DMS114 treated with DMSO at 0.1 percent for 48 hours (cell line): Measurements from ENCODE around the gene TMEM121B.

Experiments used
- DNase-seq: peaks from one replicate; lab custom pipeline; 2025; ENCODE audit not compliant: unreplicated experiment; lab: John Stamatoyannopoulos, UW

The TMEM121B gene

DNA sequence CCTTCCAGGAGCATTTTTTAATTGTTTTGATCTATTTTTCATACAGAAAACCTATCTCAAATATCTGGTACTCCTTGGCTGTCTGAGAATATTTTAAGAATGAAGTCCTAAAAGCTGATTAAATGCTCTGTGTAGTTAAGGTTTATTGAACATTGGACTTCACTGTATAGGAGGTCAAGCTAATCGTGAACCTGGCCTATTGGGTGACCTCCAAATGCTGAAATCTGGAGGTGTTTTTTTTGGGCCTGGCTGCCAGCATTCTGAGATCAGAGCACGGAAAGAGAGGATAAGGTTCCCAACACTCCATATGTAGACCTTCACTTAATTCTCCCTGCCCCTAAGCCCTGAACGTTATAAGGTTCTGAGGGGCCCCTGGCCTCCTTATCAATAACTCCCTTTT lies 28.1 kb downstream of the TMEM121B start:
- DNase-seq, result no peak

DNA sequence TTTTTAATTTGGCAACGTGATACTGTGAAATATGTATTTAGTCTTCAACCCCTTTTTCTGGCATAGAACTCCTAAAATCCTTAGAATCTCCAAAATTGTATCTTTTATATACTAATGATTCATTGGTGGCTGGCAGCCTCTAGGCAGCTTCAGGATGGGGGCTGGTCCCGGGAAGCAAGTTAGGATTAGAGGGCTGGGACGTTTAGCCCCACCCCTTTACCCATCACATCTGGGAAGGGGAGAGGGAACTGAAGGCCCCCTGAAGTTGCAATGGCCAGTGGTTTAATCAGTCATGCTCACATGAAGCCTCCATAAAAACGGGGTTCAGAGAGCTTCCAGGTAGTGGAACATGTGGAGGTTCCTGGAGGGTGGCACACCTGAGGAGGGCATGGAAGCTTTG lies 29.3 kb downstream of the TMEM121B start:
- DNase-seq, result no peak

DNA sequence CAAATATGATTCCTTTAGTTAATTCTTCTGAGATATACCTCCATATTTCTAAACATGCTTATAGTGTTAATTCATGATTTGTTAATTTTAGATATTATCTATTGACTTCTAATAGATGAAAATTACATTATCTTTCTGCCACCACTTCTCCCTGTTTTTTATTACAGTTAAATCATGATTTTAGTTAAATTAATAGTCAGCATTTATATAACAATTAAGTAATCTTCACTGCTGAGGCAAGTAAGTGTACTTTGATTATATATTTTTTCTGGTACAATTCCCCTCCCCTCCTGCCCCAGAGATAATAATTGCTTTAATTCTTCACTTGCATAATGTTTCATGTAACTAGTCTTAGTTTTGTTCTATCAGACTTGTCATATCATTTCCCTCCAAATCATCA lies 30.6 kb downstream of the TMEM121B start:
- DNase-seq, result no peak

DNA sequence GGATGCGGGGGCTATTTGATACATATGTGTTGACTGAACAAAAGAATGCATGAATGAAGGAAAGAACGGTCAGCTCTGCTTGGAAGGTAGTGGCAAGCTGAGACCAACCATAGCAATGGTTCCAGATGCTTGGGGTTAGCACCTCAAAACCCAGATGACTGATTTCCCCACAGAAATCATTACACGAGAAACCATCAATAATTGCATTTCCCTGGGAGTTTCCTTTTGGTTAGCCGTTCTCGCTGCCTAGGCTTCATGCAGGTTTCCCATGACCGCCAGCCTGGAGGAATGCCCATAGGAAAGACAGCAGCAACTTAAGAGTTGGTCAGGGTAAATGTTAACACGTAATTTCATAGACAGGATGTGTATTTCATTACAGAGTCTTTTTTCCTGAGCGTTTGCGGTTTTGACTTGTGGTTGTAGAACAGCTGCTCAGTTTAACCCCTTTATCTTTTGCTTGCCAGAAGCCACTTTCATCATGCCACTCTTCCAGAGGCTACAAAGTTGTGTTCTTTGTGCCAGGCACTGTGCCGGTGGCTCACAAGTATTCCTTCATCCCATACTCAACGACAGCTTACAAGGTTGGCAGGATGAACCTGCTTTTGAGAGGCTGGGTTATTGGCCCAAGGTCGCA lies 33.5 kb downstream of the TMEM121B start:
- DNase-seq, result no peak

DNA sequence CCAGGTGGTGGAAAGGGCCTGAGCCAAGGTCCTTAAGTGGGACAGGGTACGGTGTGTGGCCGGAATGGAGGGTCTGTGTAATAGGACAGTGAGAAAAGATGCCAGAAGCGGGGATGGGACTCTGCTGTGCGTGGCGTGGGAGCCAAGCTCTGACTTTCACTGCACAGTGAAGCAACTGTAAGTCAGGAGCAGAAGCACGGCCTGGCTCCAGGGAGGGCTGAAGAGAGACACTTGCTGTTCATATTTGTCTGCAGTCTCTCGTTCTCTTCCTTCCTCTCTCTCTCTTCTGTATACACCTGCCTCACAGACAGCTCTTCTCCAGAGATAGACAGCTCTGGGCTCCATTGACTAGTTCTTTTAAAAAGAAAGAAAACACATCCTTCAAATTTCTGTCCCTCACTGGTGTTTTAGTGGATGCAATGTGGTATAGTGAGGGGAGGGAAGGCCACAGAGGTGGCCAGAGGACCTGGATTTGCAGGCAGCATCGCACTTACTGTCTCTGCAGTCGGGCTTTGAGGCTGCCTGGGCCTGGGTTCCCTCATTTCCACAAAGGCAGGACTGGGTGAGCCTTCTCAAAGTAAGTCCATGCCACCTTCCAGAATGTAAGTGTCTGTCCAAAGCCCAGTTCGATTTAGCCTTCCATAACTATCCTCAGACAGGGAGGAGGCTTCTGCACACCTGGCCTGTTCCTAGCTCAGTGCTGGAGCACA lies 34.2 kb downstream of the TMEM121B start:
- no peak for DNase-seq

DNA sequence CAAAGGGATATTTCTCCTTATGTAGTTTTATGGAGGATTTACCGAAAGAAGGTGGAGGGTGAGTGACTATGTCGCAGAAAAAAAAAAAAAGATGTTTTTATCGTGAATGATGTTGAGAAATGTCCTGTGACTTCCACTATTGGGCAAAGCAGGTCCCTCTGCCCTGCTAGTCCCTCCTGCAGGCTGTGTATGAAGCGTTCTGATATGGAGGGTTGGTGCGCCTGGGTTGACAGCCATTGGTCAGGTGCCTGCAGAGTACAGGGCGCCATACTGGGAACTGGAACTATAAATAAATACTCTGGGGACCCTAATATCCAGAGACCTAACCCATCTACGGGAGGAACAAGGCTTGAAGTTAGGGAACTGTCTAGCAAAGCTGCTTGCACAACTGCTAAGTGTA lies 34.9 kb downstream of the TMEM121B start:
- DNase-seq, result no peak

DNA sequence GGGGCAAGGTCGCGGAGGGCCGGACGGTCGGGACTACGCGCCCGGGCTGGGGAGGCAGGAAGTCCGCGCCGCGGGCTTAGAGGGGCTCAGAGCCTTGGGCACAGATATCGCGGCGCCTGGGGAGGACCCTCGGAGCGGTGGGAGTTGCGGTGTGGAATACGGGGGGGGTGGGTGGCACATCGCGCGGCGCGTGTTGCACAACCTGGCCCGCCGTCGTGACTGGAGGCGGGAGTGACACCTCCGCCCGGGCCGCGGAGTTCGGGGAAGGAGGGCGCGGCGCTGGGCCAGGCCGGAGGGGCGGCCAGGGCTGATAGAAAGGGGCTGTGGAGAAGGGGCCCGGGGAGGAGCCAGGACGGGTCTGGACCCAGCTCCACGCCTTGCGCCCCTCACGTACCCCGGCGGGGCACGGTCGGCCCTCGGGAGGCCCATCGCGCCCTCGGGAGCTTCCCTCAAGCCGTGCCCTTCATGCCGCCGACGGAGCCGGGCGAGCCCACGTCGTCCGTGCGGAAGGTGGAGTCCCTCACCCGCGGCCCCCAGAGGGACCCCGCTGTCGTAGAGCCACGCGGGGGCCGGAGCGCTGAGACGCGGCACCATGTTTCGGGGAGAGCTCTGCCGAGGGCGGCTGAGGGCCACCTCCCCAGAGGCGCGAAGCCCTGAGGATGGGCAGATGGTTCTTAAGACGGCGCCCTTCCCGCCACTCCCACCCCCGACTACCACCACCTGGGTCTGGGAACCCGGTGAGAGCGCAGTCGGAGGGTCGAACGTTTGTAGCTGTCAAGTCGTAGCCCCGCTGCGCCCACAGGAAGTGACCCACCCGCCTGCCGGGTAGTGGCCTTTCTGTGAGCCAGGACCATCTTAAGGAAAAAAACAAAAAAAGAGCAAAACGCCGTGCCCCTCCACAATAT lies 35.6 kb downstream of the TMEM121B start:
- DNase-seq, result no peak

DNA sequence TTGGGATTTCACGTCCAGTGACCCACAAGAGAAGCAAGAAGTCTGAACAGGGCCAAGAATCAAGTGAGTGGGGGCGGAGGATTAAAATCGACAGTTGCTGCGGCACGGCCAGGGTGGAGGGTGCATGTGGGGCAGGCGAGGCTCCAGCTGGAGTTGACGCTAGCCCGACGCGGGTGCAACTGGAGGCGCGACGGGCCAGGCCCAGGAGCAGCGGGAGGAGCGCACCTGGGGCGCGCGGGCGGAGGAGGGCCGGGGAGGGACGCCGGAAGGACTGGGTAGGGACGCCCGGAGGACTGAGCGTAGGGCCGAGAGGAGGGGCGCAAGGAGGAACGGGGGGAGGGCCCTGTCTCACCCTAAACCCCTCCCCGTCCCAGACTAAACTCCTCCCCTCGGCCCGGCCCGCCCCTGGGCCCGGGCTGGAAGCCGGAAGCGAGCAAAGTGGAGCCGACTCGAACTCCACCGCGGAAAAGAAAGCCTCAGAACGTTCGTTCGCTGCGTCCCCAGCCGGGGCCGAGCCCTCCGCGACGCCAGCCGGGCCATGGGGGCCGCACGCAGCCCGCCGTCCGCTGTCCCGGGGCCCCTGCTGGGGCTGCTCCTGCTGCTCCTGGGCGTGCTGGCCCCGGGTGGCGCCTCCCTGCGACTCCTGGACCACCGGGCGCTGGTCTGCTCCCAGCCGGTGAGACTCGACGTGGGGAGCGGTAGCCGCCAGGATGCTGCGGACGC lies 36.4 kb downstream of the TMEM121B start, which contains the start of gene IL17RA:
Gene IL17RA, plus strand, starts transcription at position 447 of the 723 bp plus-strand sequence. Its CDS starts 92 bp downstream, at position 539.
- peak; percentile 73 for DNase-seq

DNA sequence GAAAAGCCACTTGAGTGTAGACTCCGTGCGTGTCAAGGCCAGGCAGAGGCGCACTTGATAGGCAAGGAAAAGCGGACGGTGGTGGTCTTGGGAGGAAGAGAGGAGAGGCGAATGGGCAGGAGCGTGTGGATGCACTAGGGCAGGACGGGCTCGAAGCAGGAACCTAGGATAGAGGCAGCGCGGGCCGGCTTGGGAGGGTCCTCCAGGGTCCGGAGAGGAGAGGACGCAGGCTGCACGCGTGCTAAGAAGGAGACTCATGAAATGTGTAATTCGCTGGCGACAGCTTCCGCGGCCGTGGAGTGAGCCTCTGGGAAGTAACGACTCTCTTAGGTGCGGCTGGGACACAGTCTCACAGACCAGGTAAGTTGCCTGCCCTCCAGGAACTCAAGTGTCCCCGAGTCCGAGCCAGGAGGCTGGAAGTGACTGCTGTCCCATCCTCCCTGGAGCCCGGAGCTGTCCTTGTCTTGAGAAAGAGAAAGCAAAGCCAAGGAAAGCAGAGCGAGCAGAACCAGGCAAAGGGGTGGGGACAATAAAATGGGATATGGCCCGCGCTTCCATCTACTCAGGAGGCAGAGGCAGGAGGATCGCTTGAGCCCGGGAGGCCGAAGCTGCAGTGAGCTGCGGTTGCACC lies 37.2 kb downstream of the TMEM121B start:
- DNase-seq, result no peak

DNA sequence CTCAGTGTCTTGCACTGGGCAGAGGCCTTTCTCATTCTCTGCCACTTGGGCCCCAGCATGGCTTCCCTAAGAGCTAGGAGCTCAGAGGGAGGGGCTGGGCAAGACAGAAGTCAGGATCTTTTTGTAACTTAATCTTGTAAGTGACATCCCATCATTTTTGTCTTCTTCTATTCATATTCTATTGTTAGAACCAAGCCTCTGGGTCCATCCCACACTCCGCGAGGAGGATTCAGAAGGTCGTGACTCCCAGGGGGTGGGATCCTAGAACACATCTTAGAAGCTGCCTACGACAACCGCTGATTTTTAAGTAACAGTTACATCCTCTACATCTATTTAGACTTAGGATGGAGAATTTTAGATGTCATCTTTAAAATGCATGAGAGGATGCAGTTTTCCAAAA lies 37.9 kb downstream of the TMEM121B start:
- no peak for DNase-seq

DNA sequence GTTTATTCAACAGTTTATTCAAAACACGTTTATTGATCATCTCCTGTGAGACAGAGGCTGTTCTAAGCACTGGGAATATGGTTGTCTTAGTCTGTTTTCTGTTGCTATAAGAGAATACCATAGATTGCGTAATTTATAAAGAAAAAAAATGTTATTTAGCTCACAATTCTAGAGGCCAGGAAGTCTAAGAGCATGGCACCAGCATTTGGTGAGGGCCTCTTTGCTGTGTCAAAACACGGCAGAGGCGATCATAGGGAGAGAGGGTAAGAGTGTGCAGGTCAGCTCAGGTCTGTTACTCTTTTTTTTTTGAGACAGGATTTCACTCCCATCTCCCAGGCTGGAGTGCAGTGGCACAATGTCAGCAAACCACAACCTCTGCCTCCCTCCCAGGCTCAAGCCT lies 41.6 kb downstream of the TMEM121B start:
- DNase-seq, result no peak

DNA sequence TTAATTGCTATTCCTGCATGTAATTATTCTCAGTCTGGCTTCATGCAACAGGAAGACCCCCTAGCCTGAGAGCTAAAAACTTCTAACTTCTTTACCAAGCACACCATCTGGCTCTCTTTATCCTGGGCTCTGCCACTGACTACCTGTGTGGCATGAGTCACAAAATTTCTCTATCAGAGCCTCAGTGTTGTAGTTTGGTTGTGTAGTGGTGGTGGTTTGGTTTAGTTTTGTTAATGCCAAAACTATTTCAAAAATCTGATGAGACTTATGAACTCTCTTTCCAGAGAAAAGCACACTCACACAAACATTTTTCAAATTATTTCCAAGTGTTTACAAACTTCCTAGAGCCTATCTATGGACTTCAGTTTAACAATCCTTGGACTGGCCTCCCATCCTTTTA lies 43.9 kb downstream of the TMEM121B start:
- DNase-seq, result no peak

DNA sequence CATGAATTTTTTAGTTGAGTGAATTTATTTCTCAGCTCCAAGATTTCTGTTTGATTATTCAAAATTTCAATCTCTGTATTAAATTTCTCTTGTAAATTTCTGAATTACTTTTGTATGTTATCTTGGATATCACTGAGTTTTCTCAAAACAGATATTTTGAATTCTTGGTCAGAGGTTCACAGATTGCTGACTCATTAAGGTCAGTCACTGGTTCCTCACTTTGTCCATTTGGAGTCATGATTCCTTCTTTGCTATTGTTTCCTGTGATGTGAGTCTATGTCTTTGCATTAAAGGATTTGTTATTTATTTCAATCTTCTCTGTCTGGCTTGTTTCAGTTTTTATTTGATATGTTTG lies 46.5 kb downstream of the TMEM121B start:
- DNase-seq, result no peak

DNA sequence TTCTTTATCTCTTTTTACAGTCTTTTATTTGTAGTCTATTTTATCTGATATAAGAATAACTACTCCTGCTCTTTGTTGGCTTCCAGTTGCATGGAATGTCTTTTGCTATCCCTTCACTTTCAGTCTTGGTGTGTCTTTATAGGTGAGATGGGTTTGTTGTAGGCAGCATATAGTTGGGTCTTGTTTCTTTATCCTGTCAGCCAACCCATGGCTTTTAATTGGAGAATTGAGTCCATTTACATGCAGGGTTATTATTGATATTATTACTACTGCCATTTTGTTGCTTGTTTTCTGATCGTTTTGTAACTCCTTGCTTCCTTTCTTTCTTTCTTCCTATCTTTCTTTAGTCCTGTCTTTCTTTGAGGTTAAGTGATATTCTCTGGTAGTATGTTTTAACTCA lies 48.3 kb downstream of the TMEM121B start:
- no peak for DNase-seq
